ENCODE data around the gene KDM4C. TPM values are rescaled to one million over a fixed set of nuclear protein-coding genes. Genes with fewer than 3 reads are reported as not detected.

The KDM4C gene
- total RNA-seq, 1 experiment from 2014 or later = 16.8 TPM

- Histone ChIP-seq H3K4me2 (ENCODE audit: low read length) (no peak overlapping the region), H3K27me3 (ENCODE audit: insufficient read depth, low read length) (no peaks in the 10 kb centered on the region), H3K9me3 (ENCODE audit: control insufficient read depth in 1 of 2, insufficient read depth in 1 of 2, low read depth in 1 of 2, low read length in 2 of 2) (no peaks in the 10 kb centered on the region), H4K20me1 (ENCODE audit: insufficient read depth) (no peaks in the 10 kb centered on the region), H3K9ac (ENCODE audit: low read length) (no peak overlapping the region), H3K4me1 (ENCODE audit: control insufficient read depth in 1 of 2, insufficient read depth in 2 of 2, low read length in 2 of 2) (no peaks in the 10 kb centered on the region), H3K27ac (ENCODE audit: low read depth, low read length) (no peak overlapping the region), H3K9me2 (ENCODE audit: insufficient read depth) (no peaks in the 10 kb centered on the region), H3K36me3 (ENCODE audit: control insufficient read depth in 1 of 2, insufficient read depth in 2 of 2, low read length in 2 of 2) (no peaks in the 10 kb centered on the region; a peak in 1 of 4 replicates), H3K79me2 (ENCODE audit: insufficient read depth, low read length) (no peaks in the 10 kb centered on the region), H3K4me3 (replicated peaks in 1 of 2; ENCODE audit: low read depth in 1 of 2, low read length in 2 of 2) (no peak overlapping the region), H2AFZ (ENCODE audit: low read depth, low read length, poor library complexity, severe bottlenecking) (no peak overlapping the region)
- no peak for DNase-seq (ENCODE audit: low read depth, low spot score)
- ATAC-seq = no peak
- RAD21 ChIA-PET (ENCODE audit: low non-redundant PET in 1 of 2, low total read pairs in 2 of 2, uncharacterized antibody in 2 of 2, unreplicated experiment in 2 of 2) = no interaction called here
- TF ChIP-seq SP1 (IDR thresholded peaks at IDR 0.05; ENCODE audit: low read depth) = no peak
- TF ChIP-seq POLR2AphosphoS5 (IDR thresholded peaks at IDR 0.05; ENCODE audit: low read depth, low read length) = no peak
- no peak for TF ChIP-seq EZH2 (IDR thresholded peaks at IDR 0.05)
- no peak for TF ChIP-seq TCF7L2 (IDR thresholded peaks at IDR 0.05; ENCODE audit: borderline replicate concordance, extremely low read depth, insufficient read depth, insufficient read length)
- no peak for TF ChIP-seq ATF3 (IDR thresholded peaks at IDR 0.05)
- TF ChIP-seq ZFX (IDR thresholded peaks at IDR 0.05) = no peak
- no peak for TF ChIP-seq SIN3A (IDR thresholded peaks at IDR 0.05; ENCODE audit: low read depth)
- no peak for TF ChIP-seq ZNF274 (IDR thresholded peaks at IDR 0.05; ENCODE audit: low read depth, low read length)
- CTCF ChIA-PET = no interaction called here
- no TSS peak for BruUV-seq (replicated peaks)
- POLR2A ChIA-PET = no interaction called here
- intact Hi-C loops (cut with micrococcal nuclease) = no loop called here
Measured at GRCh38 chr9:7075154-7075553, 317.4 kb downstream of the KDM4C start.

GRCh38 chr9:7079051-7079450, 321.3 kb downstream of the KDM4C start:
- no peak overlapping the region for H3K4me2 ChIP-seq (ENCODE audit: low read length)
- H3K4me3 ChIP-seq (replicated peaks in 1 of 2; ENCODE audit: low read depth in 1 of 2, low read length in 2 of 2) = no peak overlapping the region
- no TSS peak for BruUV-seq (replicated peaks)
- intact Hi-C loops (cut with micrococcal nuclease) = no loop called here
- no peak for DNase-seq (ENCODE audit: low read depth, low spot score)
- RAD21 ChIA-PET (ENCODE audit: low non-redundant PET in 1 of 2, low total read pairs in 2 of 2, uncharacterized antibody in 2 of 2, unreplicated experiment in 2 of 2) = no interaction called here
- H3K27ac ChIP-seq (ENCODE audit: low read depth, low read length) = no peak overlapping the region
- H3K9ac ChIP-seq (ENCODE audit: low read length) = no peak overlapping the region
- POLR2A ChIA-PET = no interaction called here
- no peaks in the 10 kb centered on the region for H3K79me2 ChIP-seq (ENCODE audit: insufficient read depth, low read length)
- H2AFZ ChIP-seq (ENCODE audit: low read depth, low read length, poor library complexity, severe bottlenecking) = no peak overlapping the region
- ATAC-seq = no peak
- no peaks in the 10 kb centered on the region; a peak in 1 of 4 replicates for H3K36me3 ChIP-seq (ENCODE audit: control insufficient read depth in 1 of 2, insufficient read depth in 2 of 2, low read length in 2 of 2)
- no peaks in the 10 kb centered on the region for H4K20me1 ChIP-seq (ENCODE audit: insufficient read depth)
- TF ChIP-seq CBX3 (IDR thresholded peaks at IDR 0.05; ENCODE audit: low read depth) = no peak
- no peaks in the 10 kb centered on the region for H3K9me3 ChIP-seq (ENCODE audit: control insufficient read depth in 1 of 2, insufficient read depth in 1 of 2, low read depth in 1 of 2, low read length in 2 of 2)
- no peaks in the 10 kb centered on the region for H3K9me2 ChIP-seq (ENCODE audit: insufficient read depth)
- no peaks in the 10 kb centered on the region for H3K4me1 ChIP-seq (ENCODE audit: control insufficient read depth in 1 of 2, insufficient read depth in 2 of 2, low read length in 2 of 2)
- no peaks in the 10 kb centered on the region for H3K27me3 ChIP-seq (ENCODE audit: insufficient read depth, low read length)
- CTCF ChIA-PET = no interaction called here
